CD4-positive, alpha-beta T cell (primary cell): ENCODE data around the gene LARGE1. TPM values are rescaled to one million over a fixed set of nuclear protein-coding genes. Genes with fewer than 3 reads are reported as not detected.

ENCODE experiments used
- ATAC-seq: fragments of 200-7000 bp; cut with Tn5 transposase; one replicate; pipeline ENCODE4 v1.10.0; 2022; ENCODE audit warnings: mild to moderate bottlenecking; ENCODE audit not compliant: poor library complexity
- CTCF ChIA-PET: fragments of 350-600 bp; sonication (Branson Sonifier 250); formaldehyde crosslinking; loops from one replicate; lab custom pipeline; 2021; ENCODE audit warnings: antibody characterized with exemption, inconsistent platforms; lab: Charles Lee
- POLR2A ChIA-PET: fragments of 350-600 bp; sonication (Branson Sonifier 250); formaldehyde crosslinking; loops from one replicate; lab custom pipeline; 2021; ENCODE audit warnings: antibody characterized with exemption, inconsistent platforms; lab: Charles Lee
- DNase-seq, 14 experiments: peaks; one replicate each; pipeline ENCODE4 v3.0.0-alpha.2; 2013 to 2020; ENCODE audit warnings: mixed read lengths in 2 of 14
- H3K27ac ChIP-seq, 2 donors: one replicate each; pipeline versions ENCODE4 v1.5.1 to v1.7.0; 2013; ENCODE audit warnings: low read length in 2 of 2, low read depth in 1 of 2, mild to moderate bottlenecking in 1 of 2
- H3K27me3 ChIP-seq, 2 experiments: 1 replicate in 1 of 2; 2 replicates in 1 of 2; pipeline versions ENCODE4 v1.6.1 to v1.7.0; 2013; ENCODE audit warnings: low read length in 2 of 2, control low read depth in 1 of 2, mild to moderate bottlenecking in 1 of 2, moderate library complexity in 1 of 2; ENCODE audit not compliant: insufficient read depth in 2 of 2, control insufficient read depth in 1 of 2
- H3K36me3 ChIP-seq: one replicate; pipeline ENCODE4 v1.6.1; 2013; ENCODE audit warnings: low read length, control low read depth; ENCODE audit not compliant: insufficient read depth
- H3K4me1 ChIP-seq: one replicate; pipeline ENCODE4 v1.6.1; 2013; ENCODE audit warnings: low read length, control low read depth; ENCODE audit not compliant: insufficient read depth
- H3K4me3 ChIP-seq: one replicate; pipeline ENCODE4 v1.5.1; 2013; ENCODE audit warnings: mild to moderate bottlenecking, low read length, moderate library complexity
- H3K9me3 ChIP-seq, 2 experiments: 1 replicate in 1 of 2; 2 replicates in 1 of 2; pipeline versions ENCODE4 v1.6.1 to v1.7.0; 2013; ENCODE audit warnings: low read length in 2 of 2, mild to moderate bottlenecking in 2 of 2, control low read depth in 1 of 2, moderate library complexity in 1 of 2; ENCODE audit not compliant: control insufficient read depth in 1 of 2, insufficient read depth in 1 of 2
- H3K27ac Mint-ChIP-seq: one replicate; pipeline ENCODE4 v1.8.0; 2020; ENCODE audit warnings: mixed read lengths
- H3K27me3 Mint-ChIP-seq: one replicate; pipeline ENCODE4 v1.8.0; 2021; ENCODE audit warnings: mixed read lengths
- H3K36me3 Mint-ChIP-seq: one replicate; pipeline ENCODE4 v1.8.0; 2021; ENCODE audit warnings: low read depth, mixed read lengths
- H3K4me1 Mint-ChIP-seq: one replicate; pipeline ENCODE4 v1.8.0; 2021; ENCODE audit warnings: low read depth, mixed read lengths
- H3K4me3 Mint-ChIP-seq: one replicate; pipeline ENCODE4 v1.8.0; 2020; ENCODE audit warnings: mild to moderate bottlenecking, mixed read lengths
- H3K9me3 Mint-ChIP-seq: one replicate; pipeline ENCODE4 v1.8.0; 2020; ENCODE audit warnings: mixed read lengths
- intact Hi-C, 2 experiments: fragments of 100-400 bp; cut with DNase I in 1 of 2; cut with micrococcal nuclease in 1 of 2; formaldehyde crosslinking; loops; one replicate each; pipeline versions ENCODE4 v1.15.1 to v1.9.0; 2023 to 2025; cut with DNase I, micrococcal nuclease
- total RNA-seq, 174 experiments: library from RNA in 2 of 174; stranded (reverse) in 2 of 174; gene quantifications; one replicate each; pipeline ENCODE4 v1.2.3 and lab custom pipeline; 2021 to 2026
- TF ChIP-seq, protein P1 (sequence below): fragments of 200-600 bp; IDR thresholded peaks from one replicate; pipeline ENCODE4 v1.8.0; 2022; ENCODE audit warnings: antibody characterized with exemption, mild to moderate bottlenecking

The LARGE1 gene
- total RNA-seq, 2 experiments from 2014 or later, result 0.14 to 0.70 TPM

DNA sequence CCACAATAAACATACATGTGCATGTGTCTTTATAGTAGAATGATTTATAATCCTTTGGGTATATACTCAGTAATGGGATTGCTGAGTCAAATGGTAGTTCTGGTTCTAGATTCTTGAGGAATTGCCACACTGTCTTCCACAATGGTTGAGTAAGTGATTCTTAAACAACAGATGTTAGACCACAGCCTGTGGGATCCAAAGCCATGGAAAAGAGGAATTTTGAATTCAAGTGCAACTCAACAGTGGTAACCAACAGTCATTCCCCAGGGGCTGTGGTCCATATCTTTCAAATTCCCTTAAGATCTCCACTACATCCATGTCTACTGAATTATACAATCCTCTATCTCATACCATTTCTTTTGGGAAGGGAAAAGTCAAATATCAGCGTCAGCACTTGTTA lies 321.5 kb downstream of the LARGE1 start:
- H3K27me3 ChIP-seq, result no peaks in the 10 kb centered on the region
- peaks cover 13% of the 10 kb centered on the region for H3K9me3 Mint-ChIP-seq
- H3K27ac ChIP-seq, result no peak overlapping the region
- peaks cover 0 to 7% of the 10 kb centered on the region in 2 experiments for H3K9me3 ChIP-seq
- H3K4me1 ChIP-seq, result no peaks in the 10 kb centered on the region
- H3K4me3 ChIP-seq, result no peak overlapping the region
- H3K27ac Mint-ChIP-seq, result no peak overlapping the region
- ChIA-PET POLR2A (no interaction called here), CTCF (no interaction called here)
- H3K4me3 Mint-ChIP-seq, result no peak overlapping the region
- H3K36me3 ChIP-seq, result no peaks in the 10 kb centered on the region
- no peak for ATAC-seq
- no peaks in the 10 kb centered on the region for H3K4me1 Mint-ChIP-seq
- H3K27me3 Mint-ChIP-seq, result no peaks in the 10 kb centered on the region
- DNase-seq, result no peak
- TF ChIP-seq, protein P1, sequence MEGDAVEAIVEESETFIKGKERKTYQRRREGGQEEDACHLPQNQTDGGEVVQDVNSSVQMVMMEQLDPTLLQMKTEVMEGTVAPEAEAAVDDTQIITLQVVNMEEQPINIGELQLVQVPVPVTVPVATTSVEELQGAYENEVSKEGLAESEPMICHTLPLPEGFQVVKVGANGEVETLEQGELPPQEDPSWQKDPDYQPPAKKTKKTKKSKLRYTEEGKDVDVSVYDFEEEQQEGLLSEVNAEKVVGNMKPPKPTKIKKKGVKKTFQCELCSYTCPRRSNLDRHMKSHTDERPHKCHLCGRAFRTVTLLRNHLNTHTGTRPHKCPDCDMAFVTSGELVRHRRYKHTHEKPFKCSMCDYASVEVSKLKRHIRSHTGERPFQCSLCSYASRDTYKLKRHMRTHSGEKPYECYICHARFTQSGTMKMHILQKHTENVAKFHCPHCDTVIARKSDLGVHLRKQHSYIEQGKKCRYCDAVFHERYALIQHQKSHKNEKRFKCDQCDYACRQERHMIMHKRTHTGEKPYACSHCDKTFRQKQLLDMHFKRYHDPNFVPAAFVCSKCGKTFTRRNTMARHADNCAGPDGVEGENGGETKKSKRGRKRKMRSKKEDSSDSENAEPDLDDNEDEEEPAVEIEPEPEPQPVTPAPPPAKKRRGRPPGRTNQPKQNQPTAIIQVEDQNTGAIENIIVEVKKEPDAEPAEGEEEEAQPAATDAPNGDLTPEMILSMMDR, result no peak
- no peaks in the 10 kb centered on the region for H3K36me3 Mint-ChIP-seq
- intact Hi-C loops, result no loop called here

DNA sequence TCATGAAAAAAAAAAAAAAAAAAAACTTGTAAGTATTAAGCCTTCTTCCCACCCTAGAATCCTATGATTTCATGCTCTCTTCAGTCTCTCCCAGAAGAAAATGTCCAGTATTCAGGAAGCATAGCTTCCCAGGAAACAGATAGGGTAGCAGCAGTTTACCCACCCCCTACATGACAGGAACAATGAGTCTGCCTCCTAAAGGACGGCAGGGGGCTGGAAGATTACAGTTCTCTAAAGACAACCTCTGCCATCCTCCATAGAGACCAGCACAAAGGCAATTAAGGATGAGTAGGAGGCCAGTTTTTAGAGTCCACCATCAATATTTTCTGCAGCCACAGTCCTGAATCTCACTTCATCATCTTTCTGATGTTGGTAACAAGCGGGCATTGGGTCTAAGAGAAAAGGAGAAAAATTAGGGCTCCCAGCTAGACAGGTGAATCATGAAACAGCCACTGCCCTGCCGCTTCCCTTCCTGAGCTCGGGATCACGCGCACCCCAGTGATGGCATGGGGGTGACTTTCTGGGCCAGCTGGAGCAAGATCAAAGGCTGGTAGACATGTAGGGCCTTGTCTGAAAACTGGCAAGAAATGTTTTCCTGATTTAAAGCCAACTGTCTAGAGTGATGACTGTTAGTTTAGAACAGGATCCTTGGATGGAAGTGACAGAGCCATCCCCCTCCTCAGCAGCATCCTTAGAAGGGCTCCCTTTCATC lies 322.8 kb downstream of the LARGE1 start:
- no peak for DNase-seq
- ChIA-PET CTCF (no interaction called here), POLR2A (no interaction called here)
- H3K36me3 Mint-ChIP-seq, result no peaks in the 10 kb centered on the region
- H3K27me3 Mint-ChIP-seq, result no peaks in the 10 kb centered on the region
- Histone ChIP-seq H3K27ac (no peak overlapping the region), H3K4me1 (no peaks in the 10 kb centered on the region), H3K36me3 (no peaks in the 10 kb centered on the region), H3K4me3 (no peak overlapping the region), H3K9me3 (peaks cover 0 to 7% of the 10 kb centered on the region in 2 experiments), H3K27me3 (no peaks in the 10 kb centered on the region)
- TF ChIP-seq, protein P1, result no peak
- no peak overlapping the region for H3K27ac Mint-ChIP-seq
- H3K4me1 Mint-ChIP-seq, result no peaks in the 10 kb centered on the region
- ATAC-seq, result no peak
- peaks cover 13% of the 10 kb centered on the region for H3K9me3 Mint-ChIP-seq
- no peak overlapping the region for H3K4me3 Mint-ChIP-seq
- intact Hi-C loops, result no loop called here

GRCh38 chr22:33593818-33594217 lies 326.5 kb downstream of the LARGE1 start:
- Mint-ChIP-seq H3K4me1 (no peaks in the 10 kb centered on the region), H3K27ac (no peak overlapping the region), H3K27me3 (no peaks in the 10 kb centered on the region), H3K4me3 (no peak overlapping the region), H3K36me3 (no peaks in the 10 kb centered on the region), H3K9me3 (peaks cover 4% of the 10 kb centered on the region)
- no peak for ATAC-seq
- Histone ChIP-seq H3K4me1 (no peaks in the 10 kb centered on the region), H3K27ac (no peak overlapping the region), H3K4me3 (no peak overlapping the region), H3K9me3 (peaks cover 0 to 4% of the 10 kb centered on the region in 2 experiments), H3K36me3 (no peaks in the 10 kb centered on the region), H3K27me3 (no peaks in the 10 kb centered on the region)
- ChIA-PET CTCF (no interaction called here), POLR2A (no interaction called here)
- DNase-seq, result no peak
- TF ChIP-seq, protein P1, result no peak
- intact Hi-C loops, result no loop called here
